Loucy (cell line): ENCODE measurements around the gene DROSHA.

Experiments used
- H2AFZ ChIP-seq: fragments of 200-600 bp; sonication (generic); 2 replicates; pipeline ENCODE4 v1.6.0; 2016; ENCODE audit warnings: antibody characterized with exemption, mild to moderate bottlenecking, low read length, moderate library complexity
- H3F3A ChIP-seq: fragments of 200-600 bp; 2 replicates; pipeline ENCODE4 v1.6.0; 2016; ENCODE audit warnings: antibody characterized with exemption, low read depth, mild to moderate bottlenecking
- H3K27me3 ChIP-seq: fragments of 200-600 bp; sonication (generic); 2 replicates; pipeline ENCODE4 v1.6.1; 2014; ENCODE audit warnings: low read length, mild to moderate bottlenecking; ENCODE audit not compliant: insufficient read depth, poor library complexity, severe bottlenecking
- H3K36me3 ChIP-seq: fragments of 200-600 bp; sonication (generic); 2 replicates; pipeline ENCODE4 v1.6.1; 2016; ENCODE audit warnings: low read length; ENCODE audit not compliant: insufficient read depth
- H3K4me1 ChIP-seq: fragments of 200-600 bp; sonication (generic); 2 replicates; pipeline ENCODE4 v1.5.1; 2014; ENCODE audit warnings: low read length, mild to moderate bottlenecking; ENCODE audit not compliant: insufficient read depth, poor library complexity, severe bottlenecking
- H3K4me2 ChIP-seq: fragments of 200-600 bp; sonication (generic); 2 replicates; pipeline ENCODE4 v1.6.0; 2014; ENCODE audit warnings: antibody characterized with exemption, low read length, low read depth, mild to moderate bottlenecking; ENCODE audit not compliant: poor library complexity, severe bottlenecking
- H3K4me3 ChIP-seq: fragments of 200-600 bp; sonication (generic); 2 replicates; pipeline ENCODE4 v1.5.1; 2014; ENCODE audit warnings: low read length, mild to moderate bottlenecking, mixed read lengths; ENCODE audit not compliant: poor library complexity, severe bottlenecking
- H3K79me2 ChIP-seq: fragments of 200-600 bp; sonication (generic); 2 replicates; pipeline ENCODE4 v1.6.1; 2014; ENCODE audit warnings: low read length; ENCODE audit not compliant: insufficient read depth
- H3K9ac ChIP-seq: fragments of 200-600 bp; sonication (generic); 2 replicates; pipeline ENCODE4 v1.6.0; 2014; ENCODE audit warnings: mild to moderate bottlenecking, low read depth, low read length, moderate library complexity; ENCODE audit not compliant: poor library complexity, severe bottlenecking
- H3K9me2 ChIP-seq: fragments of 200-600 bp; sonication (generic); replicated peaks from 2 replicates; pipeline ENCODE4 v1.6.1; 2016; ENCODE audit warnings: low read depth, low read length, mixed read lengths
- H3K9me3 ChIP-seq: fragments of 200-600 bp; sonication (generic); 2 replicates; pipeline ENCODE4 v1.6.1; 2014; ENCODE audit warnings: mild to moderate bottlenecking, antibody characterized with exemption, low read length, low read depth; ENCODE audit not compliant: insufficient read depth
- H4K20me1 ChIP-seq: fragments of 200-600 bp; sonication (generic); 2 replicates; pipeline ENCODE4 v1.6.0; 2014; ENCODE audit warnings: antibody characterized with exemption, low read length, mild to moderate bottlenecking; ENCODE audit not compliant: insufficient read depth, poor library complexity, severe bottlenecking
- CTCF ChIP-seq: fragments of 200-600 bp; sonication (generic); conservative IDR thresholded peaks from 2 replicates; pipeline ENCODE4 v1.5.1; 2014; ENCODE audit warnings: mild to moderate bottlenecking, antibody characterized with exemption, low read length
- EZH2phosphoT487 ChIP-seq: fragments of 200-600 bp; IDR thresholded peaks from 2 replicates; pipeline ENCODE4 v1.6.1; 2018; ENCODE audit warnings: antibody characterized with exemption, mild to moderate bottlenecking, moderate library complexity, borderline replicate concordance

Gene DROSHA

GRCh38 chr5:31536873-31537272 lies 5.0 kb upstream of the DROSHA start:
- no peaks in the 10 kb centered on the region for H3F3A ChIP-seq
- H3K4me1 ChIP-seq, result peaks cover 26% of the 10 kb centered on the region
- H3K9me3 ChIP-seq, result no peaks in the 10 kb centered on the region
- H3K36me3 ChIP-seq, result peaks cover 29% of the 10 kb centered on the region
- peaks cover 5% of the 10 kb centered on the region for H4K20me1 ChIP-seq
- H3K79me2 ChIP-seq, result peaks cover 42% of the 10 kb centered on the region
- no peaks in the 10 kb centered on the region for H3K9me2 ChIP-seq
- no peaks in the 10 kb centered on the region for H3K27me3 ChIP-seq
- H3K4me2 ChIP-seq, result peak overlapping the region; percentile 27
- H2AFZ ChIP-seq, result no peak overlapping the region
- H3K9ac ChIP-seq, result no peak overlapping the region
- H3K4me3 ChIP-seq, result peak overlapping the region; percentile 13
- TF ChIP-seq CTCF (no peak), EZH2phosphoT487 (no peak)

- no peaks in the 10 kb centered on the region for H3K9me3 ChIP-seq
- peak overlapping the region; percentile 64 for H3K4me2 ChIP-seq
- peaks cover 65% of the 10 kb centered on the region for H3K79me2 ChIP-seq
- peaks cover 17% of the 10 kb centered on the region for H3K36me3 ChIP-seq
- peaks cover 3% of the 10 kb centered on the region for H3K27me3 ChIP-seq
- peaks cover 18% of the 10 kb centered on the region for H4K20me1 ChIP-seq
- H3F3A ChIP-seq, result no peaks in the 10 kb centered on the region
- H3K9ac ChIP-seq, result no peak overlapping the region
- peak overlapping the region; percentile 99 for H3K4me3 ChIP-seq
- H3K9me2 ChIP-seq, result no peaks in the 10 kb centered on the region
- H2AFZ ChIP-seq, result no peak overlapping the region
- H3K4me1 ChIP-seq, result peaks cover 36% of the 10 kb centered on the region
- TF ChIP-seq CTCF, result no peak
- no peak for TF ChIP-seq EZH2phosphoT487
These were observed 2.7 kb upstream of the DROSHA start for GRCh38 chr5:31534527-31535046.

GRCh38 chr5:31531543-31531887 lies 378 bp downstream of the DROSHA start:
- Histone ChIP-seq H3K36me3 (peaks cover 26% of the 10 kb centered on the region; the same call in 1 of the 2 replicates), H3F3A (no peaks in the 10 kb centered on the region), H2AFZ (peak overlapping the region; percentile 92), H3K79me2 (peaks cover 62% of the 10 kb centered on the region), H3K9me3 (no peaks in the 10 kb centered on the region), H3K4me3 (peak overlapping the region; percentile 99), H4K20me1 (peaks cover 18% of the 10 kb centered on the region), H3K4me2 (peak overlapping the region; percentile 82), H3K9ac (peak overlapping the region; percentile 81), H3K4me1 (peaks cover 35% of the 10 kb centered on the region), H3K9me2 (no peaks in the 10 kb centered on the region), H3K27me3 (peaks cover 3% of the 10 kb centered on the region)
- no peak for TF ChIP-seq EZH2phosphoT487
- no peak for TF ChIP-seq CTCF
